ENCODE results near the gene GPR135. TPM values are rescaled to one million over a fixed set of nuclear protein-coding genes. Genes with fewer than 3 reads are reported as not detected.

GPR135 gene
- total RNA-seq, 1 donor from 2014 or later, result 1.9 TPM

DNA sequence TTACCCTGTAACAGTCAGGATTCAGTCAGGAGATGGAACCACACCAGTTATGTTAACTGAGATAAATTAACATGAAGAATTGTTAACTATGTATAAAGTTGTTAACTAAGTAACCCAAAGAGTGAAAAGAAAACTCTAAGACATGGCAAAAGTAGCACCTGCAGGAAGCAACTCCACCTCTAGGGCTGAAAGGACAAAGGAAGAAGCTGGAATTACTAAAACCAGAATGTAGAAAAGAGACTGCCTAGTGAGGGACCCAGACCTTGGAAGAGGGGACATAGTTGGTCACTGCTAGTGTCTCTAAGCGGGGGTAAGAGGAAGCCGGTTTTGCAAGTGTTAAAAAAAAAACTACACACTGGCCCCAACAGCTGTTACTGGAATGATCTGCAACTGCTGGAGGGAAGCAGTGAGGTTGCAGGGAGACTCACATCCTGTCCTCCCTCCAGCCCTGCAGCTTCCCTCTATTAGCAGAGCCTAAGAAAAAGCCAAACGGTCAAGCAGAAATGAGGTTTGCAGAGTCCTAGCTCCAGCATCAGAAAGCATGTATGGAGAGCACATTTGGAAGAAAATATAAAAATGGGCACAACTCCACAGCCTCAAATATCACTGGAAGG lies 39.8 kb downstream of the GPR135 start:
- intact Hi-C loops (cut with micrococcal nuclease), result no loop called here

DNA sequence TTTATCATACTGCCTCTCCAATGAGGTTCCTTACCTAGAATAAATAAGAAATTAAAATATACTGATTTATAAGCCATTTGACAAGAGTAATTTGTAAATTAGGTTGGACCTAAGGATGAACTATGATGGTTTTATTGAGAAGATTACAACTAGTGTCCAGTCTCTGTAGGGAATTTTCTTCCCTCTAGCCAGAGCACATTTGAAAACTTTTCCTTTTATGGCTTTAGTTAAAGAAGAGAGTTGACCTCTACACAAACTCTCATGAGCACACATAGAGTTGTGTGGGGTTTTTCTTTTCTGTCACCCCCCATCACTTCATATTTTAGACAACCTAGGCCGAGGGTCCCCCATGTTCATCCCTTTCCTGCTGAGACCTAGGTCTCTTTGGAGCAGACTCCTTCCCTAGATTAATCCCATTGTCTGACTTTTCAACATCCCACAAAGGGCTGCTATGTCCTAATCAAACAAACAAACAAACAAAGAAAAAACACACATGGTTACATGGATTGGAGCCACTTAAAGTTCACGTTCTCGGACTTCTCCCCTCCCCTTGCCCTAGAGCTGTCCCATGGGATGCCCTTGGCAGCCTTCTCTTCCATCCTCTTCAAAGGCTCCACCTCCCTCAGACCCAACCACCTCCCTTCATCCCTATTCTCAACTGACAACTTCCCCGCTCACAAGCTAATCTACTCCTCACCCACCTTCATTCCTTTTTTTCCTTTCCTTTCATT lies 40.7 kb downstream of the GPR135 start:
- intact Hi-C loops (cut with micrococcal nuclease), result no loop called here

DNA sequence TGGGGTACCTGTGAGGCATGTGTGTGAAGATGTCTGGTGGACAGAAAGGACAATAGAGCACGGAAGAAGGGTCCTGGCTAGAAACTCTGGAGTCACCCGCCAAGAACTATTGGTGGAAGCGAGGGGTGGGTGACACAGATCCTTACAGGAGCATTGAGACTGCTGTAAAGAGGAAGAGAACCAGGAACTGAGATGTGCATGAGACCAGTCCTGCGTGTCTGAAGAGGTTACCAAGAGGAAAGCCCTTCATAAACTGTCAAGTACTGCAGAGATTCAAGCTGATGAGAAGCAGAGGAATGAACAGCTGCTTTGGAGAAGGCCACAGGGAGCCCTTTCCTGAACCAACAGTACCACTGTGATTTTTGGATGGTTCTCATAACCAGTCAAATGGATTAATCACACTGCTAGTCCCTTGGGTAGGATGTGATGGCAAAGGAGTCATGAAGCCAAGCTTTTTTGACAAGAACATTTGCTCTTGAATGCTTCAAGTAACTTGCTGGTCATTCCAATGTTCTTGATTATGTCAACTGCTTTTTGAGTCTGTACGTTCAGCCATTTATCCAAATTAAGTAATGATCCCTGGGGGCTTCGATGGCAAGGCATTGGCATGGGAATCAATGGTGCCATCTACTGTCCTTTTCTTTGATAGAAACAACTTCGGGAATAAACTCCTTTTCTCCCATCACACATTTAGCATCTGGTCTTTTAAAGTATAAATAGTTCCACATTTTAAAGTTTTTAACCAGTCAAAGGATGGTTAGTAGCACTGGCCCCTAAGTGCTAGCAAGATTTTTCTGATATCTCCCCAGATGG lies 42.9 kb downstream of the GPR135 start:
- intact Hi-C loops (cut with micrococcal nuclease), result no loop called here

DNA sequence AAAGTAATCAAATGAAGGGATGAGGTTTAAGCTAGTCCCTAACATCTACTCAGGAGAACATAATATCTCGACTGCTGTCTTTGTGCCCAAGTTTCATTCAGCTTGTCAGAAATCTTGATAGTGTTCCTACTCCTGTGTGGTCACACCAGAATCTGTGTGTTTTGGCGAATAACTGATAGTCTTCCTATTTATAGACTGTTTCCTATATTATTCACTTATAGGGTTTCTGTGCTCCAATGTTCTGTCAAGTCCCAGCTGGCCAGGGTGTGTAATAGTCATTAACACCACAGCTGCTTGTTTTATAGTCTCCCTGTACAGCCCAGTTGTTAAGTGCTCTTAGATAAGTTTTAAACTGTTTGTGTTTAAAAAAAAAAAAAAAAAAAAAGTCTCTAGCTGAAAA lies 45.9 kb downstream of the GPR135 start:
- intact Hi-C loops (cut with micrococcal nuclease), result no loop called here

DNA sequence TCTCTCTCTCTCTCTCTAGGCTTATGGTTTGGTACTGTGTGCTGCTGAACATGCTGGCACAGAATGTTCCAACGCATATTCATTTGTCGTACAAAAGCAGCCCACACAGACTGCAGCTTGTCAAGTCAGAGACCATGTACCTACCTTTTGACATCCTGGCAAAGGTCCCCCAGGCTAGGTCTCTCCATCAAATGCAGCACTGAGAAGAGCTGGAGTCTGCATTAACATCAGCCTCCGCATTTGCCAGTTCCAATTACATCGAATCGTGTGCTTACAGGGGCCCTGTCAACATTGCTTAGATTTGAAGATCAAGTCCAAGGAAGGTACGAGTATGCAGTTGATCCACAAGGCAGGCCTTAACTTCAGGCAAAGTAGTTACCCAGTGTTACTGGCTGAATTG lies 47.9 kb downstream of the GPR135 start:
- intact Hi-C loops (cut with micrococcal nuclease), result no loop called here

DNA sequence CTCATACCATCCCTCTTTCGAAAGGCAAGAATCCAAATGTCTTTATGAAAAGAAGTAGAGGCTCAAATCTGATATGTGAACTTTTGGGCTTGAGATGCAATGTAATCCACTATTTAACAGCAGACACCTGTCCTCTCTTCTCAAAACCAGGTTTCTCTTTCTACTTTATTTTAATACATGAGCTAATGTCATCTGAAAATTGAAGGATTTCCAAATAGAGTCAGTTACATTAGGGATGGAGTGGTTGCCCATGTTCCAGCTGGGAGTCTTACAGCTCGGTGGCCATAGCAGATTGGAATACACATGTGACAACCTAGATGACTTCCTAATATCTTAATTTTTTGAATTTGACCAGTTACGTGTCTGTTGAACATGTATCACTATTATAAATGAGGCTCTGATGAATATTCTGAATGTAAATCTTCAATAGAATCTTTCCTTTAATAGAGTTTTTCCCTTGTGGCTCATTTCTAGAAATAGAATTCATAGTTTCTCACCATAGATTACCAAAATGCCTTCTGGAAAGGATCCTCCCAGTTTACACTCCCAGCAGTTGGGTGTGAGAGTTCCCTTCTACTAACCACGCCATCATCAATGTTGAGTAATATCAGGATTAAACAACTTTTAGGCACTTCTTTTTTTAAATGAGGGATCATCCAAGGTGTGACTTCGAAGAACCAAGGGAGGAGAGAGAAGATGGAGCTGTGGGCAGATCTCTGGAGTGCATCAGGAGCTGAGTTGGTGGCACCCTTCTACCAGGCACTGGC lies 49.2 kb downstream of the GPR135 start:
- intact Hi-C loops (cut with micrococcal nuclease), result no loop called here

Other genes with a start within 250 kb of the GPR135 start
- gene L3HYPDH, start 19.0 kb upstream of the GPR135 start, total RNA-seq, result 12.4 and 15.2 TPM in 2 replicates
- gene JKAMP, start 19.1 kb upstream of the GPR135 start, total RNA-seq, result 29.0 and 29.1 TPM in 2 replicates
- not detected in 2 replicates for gene CCDC175, start 111.4 kb upstream of the GPR135 start, total RNA-seq

Data from T-helper 2 cell treated with Interferon-gamma antibody and Interleukin-4, amounts not matched to agents 100 ng/mL and 5 ng/mL, for 36 hours (primary cell).